ENCODE results near the gene FBXW9. TPM values are rescaled to one million over a fixed set of nuclear protein-coding genes. Genes with fewer than 3 reads are reported as not detected.
"Not testable (repeated sequence)": the region's sequence is repeated elsewhere in the genome, so short reads cannot be mapped to it uniquely, and the experiment has no call there.

FBXW9 gene
- total RNA-seq, 1 donor from 2014 or later, result 5.8 TPM

GRCh38 chr19:12715102-12715501 is 18.7 kb upstream of the FBXW9 start:
- DNase-seq, result no peak

DNA sequence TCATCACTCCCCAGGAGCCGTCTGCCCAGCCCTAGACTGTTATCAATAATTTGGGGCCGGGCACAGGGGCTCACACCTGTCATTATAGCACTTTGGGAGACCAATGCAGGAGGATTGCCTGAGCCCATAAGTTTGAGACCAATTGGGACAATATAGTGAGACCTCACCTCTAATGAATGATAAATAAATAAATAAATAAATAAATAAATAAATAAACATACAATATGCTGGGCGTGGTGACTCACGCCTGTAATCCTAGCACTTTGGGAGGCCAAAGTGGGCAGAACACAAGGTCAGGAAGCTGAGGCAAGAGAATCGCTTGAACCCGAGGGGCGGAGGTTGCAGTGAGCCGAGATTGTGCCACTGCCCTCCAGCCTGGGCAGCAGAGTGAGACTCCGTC is 16.9 kb upstream of the FBXW9 start:
- not testable (repeated sequence) for DNase-seq

DNA sequence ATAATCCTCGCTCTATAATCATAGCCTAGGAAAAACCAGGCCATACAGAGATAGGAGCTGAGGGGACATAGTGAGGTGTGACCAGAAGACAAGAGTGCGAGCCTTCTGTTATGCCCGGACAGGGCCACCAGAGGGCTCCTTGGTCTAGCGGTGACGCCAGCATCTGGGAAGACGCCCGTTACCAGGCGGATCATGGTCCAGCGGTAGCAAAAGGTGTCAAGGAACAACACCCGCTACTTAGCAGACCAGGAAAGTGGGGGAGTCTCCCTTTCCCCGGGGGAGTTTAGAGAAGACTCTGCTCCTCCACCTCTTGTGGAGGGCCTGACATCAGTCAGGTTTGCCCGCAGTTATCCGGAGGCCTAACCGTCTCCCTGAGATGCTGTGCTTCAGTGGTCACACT is 15.6 kb upstream of the FBXW9 start:
- not testable (repeated sequence) for DNase-seq

DNA sequence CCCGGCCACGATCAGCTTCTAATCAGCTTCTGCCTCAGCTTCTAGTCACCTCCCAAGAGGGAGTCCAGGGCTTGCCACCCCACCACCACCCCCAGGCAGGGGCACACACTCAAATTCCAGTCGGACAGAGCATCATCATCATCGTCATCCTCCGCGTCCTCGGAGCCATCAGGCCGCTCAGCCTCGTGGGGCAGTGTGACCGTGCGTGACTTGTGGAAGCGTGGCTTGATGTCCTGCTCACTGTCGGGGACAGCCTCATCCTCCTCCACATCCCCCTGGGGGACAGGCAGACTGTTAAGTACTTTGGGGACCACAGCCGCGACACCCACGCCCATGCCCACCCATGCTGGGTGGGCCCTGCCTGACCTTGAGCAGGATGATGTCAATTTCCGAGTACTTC is 14.8 kb upstream of the FBXW9 start:
- DNase-seq, result no peak

DNA sequence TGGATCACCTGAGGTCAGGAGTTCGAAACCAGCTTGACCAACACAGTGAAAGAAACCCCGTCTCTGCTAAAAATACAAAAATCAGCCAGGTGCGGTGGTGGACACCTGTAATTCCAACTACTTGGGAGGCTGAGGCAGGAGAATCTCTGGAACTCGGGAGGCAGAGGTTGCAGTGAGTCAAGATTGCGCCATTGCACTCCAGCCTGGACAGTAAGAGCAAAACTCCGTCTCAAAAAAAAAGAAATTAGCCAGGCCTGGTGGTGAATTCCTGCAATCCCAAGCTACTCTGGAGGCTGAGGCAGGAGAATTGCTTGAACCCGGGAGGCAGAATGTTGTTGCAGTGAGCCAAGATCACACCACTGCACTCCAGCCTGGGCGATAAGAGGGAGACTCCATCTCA is 12.2 kb upstream of the FBXW9 start:
- DNase-seq, result no peak

GRCh38 chr19:12706332-12706718 is 9.9 kb upstream of the FBXW9 start:
- no peak for DNase-seq

DNA sequence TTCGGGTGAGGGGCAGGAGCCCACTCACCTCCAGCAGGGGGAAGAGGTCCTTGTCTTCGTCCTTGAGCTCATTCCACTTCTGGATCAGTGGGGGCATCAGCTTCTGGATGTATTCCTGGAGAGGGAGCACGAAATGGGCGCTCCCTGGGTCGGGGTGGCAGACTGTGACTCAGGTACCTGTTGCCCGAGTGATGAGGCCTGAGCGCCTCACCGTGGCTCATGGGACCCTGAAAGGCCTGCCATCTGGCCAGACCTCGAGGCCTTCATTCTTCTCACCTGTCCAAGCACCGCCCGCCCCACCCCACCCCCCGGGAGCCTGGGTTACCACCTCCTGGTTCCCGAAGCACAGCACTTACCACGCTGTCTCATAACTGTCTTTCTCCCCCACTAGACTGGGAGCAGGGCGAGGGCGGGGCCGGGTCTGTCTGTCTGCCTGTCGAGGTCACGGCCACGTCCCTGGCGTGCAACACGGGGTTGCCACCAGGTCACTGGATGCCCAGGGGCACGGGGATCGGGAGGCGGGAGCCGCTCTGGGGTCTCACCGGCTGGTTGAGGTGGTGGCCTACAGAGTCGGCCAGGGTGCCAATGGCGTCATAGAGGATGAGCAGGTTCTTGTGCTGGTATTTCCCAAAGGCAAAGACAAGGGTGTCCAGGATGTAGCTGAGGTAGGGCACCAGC is 9.4 kb upstream of the FBXW9 start:
- no peak for DNase-seq

DNA sequence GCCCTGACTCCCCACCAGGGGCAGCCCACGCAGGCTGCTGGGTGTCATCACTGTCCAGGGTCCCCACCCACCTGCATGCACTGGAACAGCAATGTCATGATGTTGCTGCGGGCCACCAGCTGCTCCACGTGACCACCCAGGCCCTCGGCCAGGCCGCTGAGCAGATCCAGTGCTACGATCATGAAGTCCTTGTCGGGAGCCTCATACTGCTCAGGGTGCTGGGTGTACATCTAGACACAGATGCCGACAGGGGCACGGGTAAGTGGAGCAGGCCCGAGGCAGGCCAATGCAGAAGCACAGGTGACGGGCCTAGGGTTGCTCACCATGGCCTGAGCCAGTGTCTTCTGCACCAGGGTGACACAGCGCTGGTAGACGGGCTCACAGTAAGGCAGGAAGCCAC is 8.7 kb upstream of the FBXW9 start:
- no peak for DNase-seq

- peak; percentile 66 for DNase-seq
Measured at GRCh38 chr19:12703046-12703445, 6.6 kb upstream of the FBXW9 start.

DNA sequence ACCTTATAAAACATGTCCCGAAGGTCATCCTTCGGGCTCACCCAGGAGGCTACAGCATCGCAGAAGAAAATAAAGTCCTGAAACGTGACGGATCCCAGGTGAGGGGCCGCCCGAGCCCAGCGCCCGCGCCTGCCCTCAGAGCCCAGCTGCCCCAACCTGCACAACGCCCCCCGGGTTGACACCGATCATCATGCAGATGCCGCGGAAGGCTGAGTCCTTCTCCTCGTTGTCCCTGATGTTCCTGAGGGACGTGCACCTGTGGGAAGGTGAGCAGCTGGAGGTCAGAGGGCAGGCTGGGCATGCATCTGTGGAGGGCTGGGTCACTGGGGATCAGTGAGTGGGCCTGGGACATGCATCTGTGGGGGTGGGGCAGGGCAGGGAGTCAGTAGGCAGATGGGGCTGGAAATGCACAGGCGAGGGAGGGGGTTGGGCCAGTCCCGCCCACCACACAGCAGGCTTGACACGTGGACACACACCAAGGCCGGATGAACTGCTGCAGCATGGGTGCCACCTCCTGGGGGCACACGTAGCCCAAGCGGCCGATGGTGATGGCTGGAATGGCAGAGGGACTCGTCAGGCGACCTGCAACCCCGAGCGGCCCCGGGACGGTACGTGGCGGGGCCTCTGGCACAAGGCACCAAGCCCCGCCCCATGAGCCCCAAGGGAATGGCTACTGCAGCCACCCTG is 5.3 kb upstream of the FBXW9 start:
- no peak for DNase-seq

DNA sequence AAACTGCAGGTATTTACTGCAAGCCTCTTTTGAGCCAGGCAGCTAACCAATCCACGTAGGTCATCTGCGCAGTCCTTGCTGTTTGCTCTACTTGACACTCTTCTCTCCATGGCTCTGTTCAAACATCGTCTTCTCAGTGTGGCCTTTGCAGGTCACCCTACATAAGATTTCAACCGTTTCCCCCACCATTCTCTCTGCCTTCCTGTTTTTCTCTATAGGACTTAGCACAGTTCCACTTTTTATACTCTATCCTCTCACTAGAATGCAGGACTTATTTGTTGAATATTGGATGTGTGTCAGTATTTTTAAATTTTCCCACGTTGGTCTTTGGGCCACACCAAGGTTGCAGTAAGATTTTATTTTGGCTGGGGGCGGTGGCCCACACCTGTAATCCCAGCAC is 1.7 kb upstream of the FBXW9 start:
- DNase-seq, result no peak

- DNase-seq, result not testable (repeated sequence)
Measured at GRCh38 chr19:12697425-12697824, 994 bp upstream of the FBXW9 start.

DNA sequence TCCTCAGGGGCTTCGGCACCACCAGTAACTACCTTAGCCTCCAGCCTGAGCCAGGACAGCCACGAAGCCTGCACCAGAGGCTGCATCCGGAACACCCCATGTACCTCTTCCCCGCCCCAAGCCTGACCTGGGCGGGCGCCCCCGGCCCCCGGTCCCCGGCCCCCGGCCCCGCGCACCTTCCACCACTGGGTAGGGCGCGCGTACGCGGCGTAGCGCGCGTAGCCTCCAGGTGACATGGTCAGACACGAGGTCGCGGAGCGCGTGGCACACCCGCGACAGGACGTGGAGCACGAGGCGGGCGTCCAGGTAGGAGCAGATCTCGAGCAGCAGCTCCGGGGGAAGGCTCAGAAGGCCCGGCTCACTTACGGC is 450 bp downstream of the FBXW9 start:
- no peak for DNase-seq

DNA sequence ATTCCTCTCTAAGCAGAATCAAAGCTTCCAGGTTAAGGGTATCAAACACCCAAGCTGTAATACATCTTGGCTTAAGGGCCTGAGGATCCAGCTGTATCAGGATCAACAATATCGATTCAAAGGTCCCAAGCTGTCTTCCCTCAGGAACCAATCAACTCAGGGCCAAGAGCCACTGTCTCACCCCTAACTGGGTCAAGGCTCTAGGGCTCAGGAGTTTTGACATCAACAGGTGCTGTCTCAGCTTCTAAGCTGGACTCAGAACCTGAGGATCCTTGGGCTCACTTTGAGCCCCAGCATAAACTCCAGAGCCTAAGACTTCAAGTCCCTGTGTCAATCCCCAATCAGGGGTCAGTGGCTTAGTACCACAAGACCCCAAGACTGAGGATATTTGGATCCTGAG is 917 bp downstream of the FBXW9 start:
- DNase-seq, result no peak

DNA sequence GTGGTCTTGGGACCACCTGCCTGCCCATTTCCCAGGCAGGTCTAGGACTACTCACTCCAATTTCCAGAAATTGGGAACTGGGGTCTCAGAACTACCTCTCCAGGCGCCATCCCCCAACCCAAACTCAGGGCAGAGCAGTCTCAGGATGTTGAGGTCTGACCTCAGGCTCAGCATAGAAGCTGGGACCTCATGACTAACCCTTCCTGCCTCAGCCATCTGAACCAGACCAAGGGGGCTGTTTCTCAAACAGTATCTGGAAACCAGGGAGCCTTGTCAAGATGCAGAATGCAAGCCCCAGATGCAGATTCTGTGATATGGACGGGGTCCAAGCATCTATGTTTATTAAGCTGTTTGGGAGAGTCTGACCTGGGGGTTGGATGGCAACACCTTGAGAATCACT is 1.3 kb downstream of the FBXW9 start:
- DNase-seq, result peak; percentile 17

GRCh38 chr19:12694641-12695040 is 1.8 kb downstream of the FBXW9 start:
- DNase-seq, result no peak

DNA sequence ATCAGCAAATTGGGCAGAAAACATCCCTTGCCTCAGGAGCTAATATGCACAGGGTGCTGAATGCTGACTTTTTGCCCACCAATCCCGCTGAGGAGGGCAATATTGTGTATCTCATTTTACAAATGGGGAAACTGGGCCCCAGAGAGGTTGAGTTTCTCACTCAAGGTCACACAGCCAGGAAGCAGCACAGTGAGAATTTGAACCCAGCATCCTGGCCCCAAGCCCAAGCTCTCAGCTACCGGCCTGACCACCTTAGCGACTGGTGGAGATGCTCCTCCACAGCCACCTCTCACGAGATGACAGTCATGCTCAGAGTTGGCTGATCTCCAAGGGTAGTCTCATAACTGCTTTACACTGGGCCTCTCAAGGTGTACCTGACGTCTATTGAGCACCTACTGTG is 3.5 kb downstream of the FBXW9 start:
- no peak for DNase-seq

DNA sequence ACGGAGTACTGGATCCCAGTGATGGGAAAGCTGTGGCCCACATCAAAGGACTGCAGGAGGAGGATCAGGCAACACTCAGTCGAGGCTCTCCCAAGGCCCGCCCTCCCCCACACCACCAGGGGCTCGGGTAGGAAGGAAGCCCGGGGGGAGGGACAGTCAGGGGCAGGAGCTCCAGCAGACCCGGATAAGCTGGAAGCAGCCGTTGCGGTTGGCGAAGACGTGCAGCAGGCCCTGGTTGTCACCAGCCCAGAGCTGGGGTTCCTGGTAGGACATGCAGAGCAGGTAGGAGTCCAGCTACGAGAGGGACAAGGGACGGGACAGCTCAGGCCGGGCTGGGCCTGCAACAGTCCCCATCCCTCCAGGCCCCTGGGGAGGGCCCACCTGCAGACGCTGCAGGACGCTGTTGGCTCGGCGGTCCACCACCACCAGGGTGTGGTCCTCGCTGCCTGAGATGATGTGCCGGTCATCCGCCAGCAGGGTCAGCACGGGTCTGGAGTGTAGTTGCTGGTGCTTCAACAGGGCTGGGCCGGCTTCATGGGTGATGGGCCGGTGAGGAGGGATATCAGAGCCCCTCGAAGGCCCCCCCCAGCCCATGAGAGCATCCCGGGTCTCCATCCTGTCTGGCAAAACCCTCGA is 6.7 kb downstream of the FBXW9 start:
- DNase-seq, result no peak

DNA sequence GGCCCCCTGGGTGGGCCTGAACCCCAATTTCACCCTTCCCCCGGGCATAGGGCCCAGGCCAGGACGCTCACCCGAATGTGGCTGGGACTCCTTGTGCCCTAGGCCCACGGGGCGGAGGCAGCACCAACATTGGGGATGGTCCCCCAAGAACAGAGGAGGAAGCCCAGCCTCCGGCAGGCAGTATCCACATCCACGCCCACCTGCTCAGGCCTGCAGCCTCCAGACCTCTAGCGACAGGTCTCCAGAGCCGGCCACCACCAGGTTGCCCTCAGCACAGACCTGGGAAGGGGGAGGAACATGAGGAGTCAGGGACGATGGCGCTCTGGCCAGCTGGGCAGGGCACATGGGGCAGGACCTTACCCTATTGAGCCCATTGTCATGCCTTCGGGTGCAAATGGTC is 7.4 kb downstream of the FBXW9 start:
- no peak for DNase-seq

DNA sequence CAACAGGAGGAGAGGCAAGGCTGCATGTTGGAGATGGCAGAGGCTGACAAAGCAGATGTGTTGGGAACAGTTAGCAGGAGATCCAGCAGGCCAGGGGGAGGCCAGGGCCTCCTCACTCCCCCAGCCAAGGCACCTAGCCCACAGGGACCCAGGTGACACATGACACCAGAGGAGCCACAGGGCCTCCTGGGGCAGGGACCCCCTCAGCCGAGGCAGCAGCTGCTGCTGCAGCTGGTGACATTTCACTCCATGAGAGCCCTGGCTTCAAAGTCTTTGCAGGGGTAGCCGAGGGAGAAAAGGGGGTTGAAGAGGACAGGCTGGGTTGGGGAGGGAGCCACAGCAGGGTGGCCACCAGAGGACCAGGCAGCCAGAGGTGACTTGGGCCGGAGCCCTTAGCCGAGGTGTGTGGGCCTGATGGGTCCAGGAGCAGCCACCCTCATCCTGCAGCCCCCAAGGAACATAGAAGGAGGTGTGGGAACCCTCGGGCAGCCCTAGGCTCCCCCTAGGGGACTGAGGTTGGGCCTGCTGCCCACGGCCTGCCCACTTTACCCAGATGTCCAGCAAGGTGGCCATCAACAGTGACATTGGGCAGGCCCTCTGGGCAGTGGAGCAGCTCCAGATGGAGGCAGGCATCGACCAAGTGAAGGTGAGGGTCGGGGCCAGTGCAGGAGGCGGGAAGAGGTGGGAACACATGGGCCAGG is 8.8 kb downstream of the FBXW9 start, which contains the start of gene GNG14:
Gene GNG14 (plus strand): TSS at position 503 of the 701 bp plus-strand sequence. CDS start 51 bp downstream, at position 554.
- DNase-seq, result no peak

DNA sequence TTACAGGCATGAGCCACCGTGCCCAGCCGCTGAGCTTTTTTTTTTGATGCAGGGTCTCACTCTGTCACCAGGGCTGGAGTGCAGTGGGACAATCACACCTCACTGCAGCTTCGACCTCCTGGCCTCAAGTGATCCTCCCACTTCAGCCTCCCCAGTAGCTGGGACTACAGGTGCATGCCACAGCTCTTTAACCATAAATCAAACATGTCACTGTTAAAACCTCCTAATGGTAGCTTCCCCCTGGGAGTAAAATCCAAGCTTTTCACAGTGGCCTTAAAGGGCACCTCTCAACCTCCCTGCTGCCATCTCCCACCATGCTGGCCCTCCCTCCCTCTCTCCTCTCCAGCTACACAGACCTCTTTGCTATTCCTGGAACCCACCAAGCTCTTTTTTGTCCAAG is 10.6 kb downstream of the FBXW9 start:
- no peak for DNase-seq

GRCh38 chr19:12681074-12681987 is 15.1 kb downstream of the FBXW9 start, which contains the start of gene DHPS:
DHPS (minus strand) TSS chr19:12681880; CDS start chr19:12681766, 114 bp downstream.
- peak; percentile 99 for DNase-seq

Measured in dermis blood vessel endothelial cell (primary cell).